ENCODE data around the gene KRT79. TPM values are rescaled to one million over a fixed set of nuclear protein-coding genes. Genes with fewer than 3 reads are reported as not detected.

KRT79 gene
- total RNA-seq, 1 donor from 2014 or later = not detected

- Mint-ChIP-seq H3K27ac (ENCODE audit: unreplicated experiment) (no peak overlapping the region), H3K9me3 (ENCODE audit: unreplicated experiment) (no peaks in the 10 kb centered on the region), H3K4me1 (ENCODE audit: low read depth, unreplicated experiment) (no peaks in the 10 kb centered on the region), H3K36me3 (ENCODE audit: unreplicated experiment) (no peaks in the 10 kb centered on the region), H3K4me3 (ENCODE audit: unreplicated experiment) (no peak overlapping the region), H3K27me3 (ENCODE audit: unreplicated experiment) (peaks cover 5% of the 10 kb centered on the region)
- no peak for TF ChIP-seq CTCF (IDR thresholded peaks at IDR 0.05; ENCODE audit: partially characterized antibody, unreplicated experiment)
- DNase-seq = no peak
Measured at GRCh38 chr12:52782502-52782901, 51.6 kb downstream of the KRT79 start.

- no peak overlapping the region for H3K27ac Mint-ChIP-seq (ENCODE audit: unreplicated experiment)
Measured at GRCh38 chr12:52781399-52782082, 52.6 kb downstream of the KRT79 start.

GRCh38 chr12:52779914-52780313, 54.2 kb downstream of the KRT79 start:
- H3K27me3 Mint-ChIP-seq (ENCODE audit: unreplicated experiment) = peaks cover 5% of the 10 kb centered on the region
- H3K27ac Mint-ChIP-seq (ENCODE audit: unreplicated experiment) = no peak overlapping the region
- DNase-seq = no peak

More at GRCh38 chr12:52781399-52782082, 52.6 kb downstream of the KRT79 start:
- Mint-ChIP-seq H3K36me3 (ENCODE audit: unreplicated experiment) (no peaks in the 10 kb centered on the region), H3K9me3 (ENCODE audit: unreplicated experiment) (no peaks in the 10 kb centered on the region), H3K4me1 (ENCODE audit: low read depth, unreplicated experiment) (no peaks in the 10 kb centered on the region), H3K27me3 (ENCODE audit: unreplicated experiment) (peaks cover 5% of the 10 kb centered on the region), H3K4me3 (ENCODE audit: unreplicated experiment) (no peak overlapping the region)
- DNase-seq = no peak
- TF ChIP-seq CTCF (IDR thresholded peaks at IDR 0.05; ENCODE audit: partially characterized antibody, unreplicated experiment) = no peak

GRCh38 chr12:52778833-52779232, 55.3 kb downstream of the KRT79 start:
- peaks cover 5% of the 10 kb centered on the region for H3K27me3 Mint-ChIP-seq (ENCODE audit: unreplicated experiment)
- no peaks in the 10 kb centered on the region for H3K9me3 Mint-ChIP-seq (ENCODE audit: unreplicated experiment)
- H3K4me1 Mint-ChIP-seq (ENCODE audit: low read depth, unreplicated experiment) = no peaks in the 10 kb centered on the region
- H3K36me3 Mint-ChIP-seq (ENCODE audit: unreplicated experiment) = no peaks in the 10 kb centered on the region
- no peak overlapping the region for H3K27ac Mint-ChIP-seq (ENCODE audit: unreplicated experiment)
- DNase-seq = no peak
- H3K4me3 Mint-ChIP-seq (ENCODE audit: unreplicated experiment) = no peak overlapping the region
- no peak for TF ChIP-seq CTCF (IDR thresholded peaks at IDR 0.05; ENCODE audit: partially characterized antibody, unreplicated experiment)

More at GRCh38 chr12:52779914-52780313, 54.2 kb downstream of the KRT79 start:
- Mint-ChIP-seq H3K36me3 (ENCODE audit: unreplicated experiment) (no peaks in the 10 kb centered on the region), H3K4me1 (ENCODE audit: low read depth, unreplicated experiment) (no peaks in the 10 kb centered on the region), H3K4me3 (ENCODE audit: unreplicated experiment) (no peak overlapping the region), H3K9me3 (ENCODE audit: unreplicated experiment) (no peaks in the 10 kb centered on the region)
- no peak for TF ChIP-seq CTCF (IDR thresholded peaks at IDR 0.05; ENCODE audit: partially characterized antibody, unreplicated experiment)

GRCh38 chr12:52777566-52777965, 56.5 kb downstream of the KRT79 start:
- DNase-seq = no peak
- Mint-ChIP-seq H3K4me1 (ENCODE audit: low read depth, unreplicated experiment) (no peaks in the 10 kb centered on the region), H3K36me3 (ENCODE audit: unreplicated experiment) (no peaks in the 10 kb centered on the region), H3K9me3 (ENCODE audit: unreplicated experiment) (no peaks in the 10 kb centered on the region), H3K27ac (ENCODE audit: unreplicated experiment) (no peak overlapping the region), H3K27me3 (ENCODE audit: unreplicated experiment) (peaks cover 5% of the 10 kb centered on the region), H3K4me3 (ENCODE audit: unreplicated experiment) (no peak overlapping the region)
- no peak for TF ChIP-seq CTCF (IDR thresholded peaks at IDR 0.05; ENCODE audit: partially characterized antibody, unreplicated experiment)

Measured in glutamatergic neuron (in vitro differentiated cells).